A673 (cell line): ENCODE measurements around the gene ITPRIPL2. TPM values are rescaled to one million over a fixed set of nuclear protein-coding genes. Genes with fewer than 3 reads are reported as not detected.

ENCODE experiments used
- BruUV-seq: library from RNA; stranded (reverse); fragments of 400-500 nt; replicated peaks from 2 replicates; lab custom pipeline; 2021; lab: Mats Ljungman, UMichigan
- CTCF ChIA-PET: fragments of 300-600 bp; sonication (Branson Sonifier 250); formaldehyde crosslinking; loops from one replicate; lab custom pipeline; 2022; ENCODE audit warnings: antibody characterized with exemption; lab: Charles Lee
- POLR2A ChIA-PET: fragments of 300-600 bp; sonication (Branson Sonifier 250); formaldehyde crosslinking; loops from one replicate; lab custom pipeline; 2022; ENCODE audit warnings: antibody characterized with exemption; ENCODE audit not compliant: low non-redundant PET; lab: Charles Lee
- DNase-seq: peaks from one replicate; pipeline ENCODE4 v3.0.0-alpha.2; 2015; ENCODE audit warnings: low spot score
- H3K27ac ChIP-seq: fragments of 200-600 bp; sonication (generic); 2 replicates; pipeline ENCODE4 v1.5.1; 2016; ENCODE audit warnings: mixed run types, low read depth, mild to moderate bottlenecking, mixed read lengths, antibody characterized with exemption, low read length; ENCODE audit not compliant: poor library complexity, severe bottlenecking
- H3K27me3 ChIP-seq: fragments of 200-600 bp; sonication (generic); replicated peaks from 2 replicates; pipeline ENCODE4 v1.6.1; 2017; ENCODE audit warnings: mixed run types, low read depth, mild to moderate bottlenecking, mixed read lengths, antibody characterized with exemption, low read length; ENCODE audit not compliant: insufficient read depth, poor library complexity
- H3K36me3 ChIP-seq: fragments of 200-600 bp; sonication (generic); 2 replicates; pipeline ENCODE4 v1.6.1; 2016; ENCODE audit warnings: mixed run types, mild to moderate bottlenecking, mixed read lengths, antibody characterized with exemption, low read length; ENCODE audit not compliant: insufficient read depth, poor library complexity, severe bottlenecking
- H3K4me1 ChIP-seq: fragments of 200-600 bp; sonication (generic); 2 replicates; pipeline ENCODE4 v1.6.1; 2017; ENCODE audit warnings: mixed run types, mild to moderate bottlenecking, mixed read lengths, antibody characterized with exemption, low read length; ENCODE audit not compliant: insufficient read depth, poor library complexity, severe bottlenecking
- H3K4me3 ChIP-seq: fragments of 200-600 bp; sonication (generic); 2 replicates; pipeline ENCODE4 v1.5.1; 2016; ENCODE audit warnings: low read depth, mixed run types, mild to moderate bottlenecking, mixed read lengths, low read length; ENCODE audit not compliant: poor library complexity, severe bottlenecking
- H3K9me3 ChIP-seq: fragments of 200-600 bp; sonication (generic); 2 replicates; pipeline ENCODE4 v1.6.1; 2016; ENCODE audit warnings: mixed run types, low read depth, mild to moderate bottlenecking, mixed read lengths, antibody characterized with exemption, low read length; ENCODE audit not compliant: poor library complexity, severe bottlenecking
- CTCF ChIP-seq: fragments of 300-800, 200-600 bp; sonication (generic); conservative IDR thresholded peaks from 2 replicates; pipeline ENCODE4 v1.5.1; 2017; ENCODE audit warnings: low read depth, mild to moderate bottlenecking, antibody characterized with exemption, low read length, moderate library complexity, mixed read lengths
- EZH2 ChIP-seq: fragments of 200-600 bp; sonication (generic); IDR thresholded peaks from 2 replicates; pipeline ENCODE4 v1.6.1; 2017; ENCODE audit warnings: borderline replicate concordance, low read depth, mild to moderate bottlenecking, mixed read lengths, antibody characterized with exemption, low read length; ENCODE audit not compliant: poor library complexity, severe bottlenecking
- intact Hi-C: fragments of 100-400 bp; cut with micrococcal nuclease; formaldehyde crosslinking; loops from one replicate; pipeline ENCODE4 v1.10.0; 2022; ENCODE audit not compliant: unreplicated experiment
- total RNA-seq: library from RNA; stranded (reverse); gene quantifications from 2 replicates; pipeline ENCODE4 v1.2.3, GENCODE V29; 2021

The ITPRIPL2 gene
- total RNA-seq, 1 experiment from 2014 or later, result 20.2 TPM

DNA sequence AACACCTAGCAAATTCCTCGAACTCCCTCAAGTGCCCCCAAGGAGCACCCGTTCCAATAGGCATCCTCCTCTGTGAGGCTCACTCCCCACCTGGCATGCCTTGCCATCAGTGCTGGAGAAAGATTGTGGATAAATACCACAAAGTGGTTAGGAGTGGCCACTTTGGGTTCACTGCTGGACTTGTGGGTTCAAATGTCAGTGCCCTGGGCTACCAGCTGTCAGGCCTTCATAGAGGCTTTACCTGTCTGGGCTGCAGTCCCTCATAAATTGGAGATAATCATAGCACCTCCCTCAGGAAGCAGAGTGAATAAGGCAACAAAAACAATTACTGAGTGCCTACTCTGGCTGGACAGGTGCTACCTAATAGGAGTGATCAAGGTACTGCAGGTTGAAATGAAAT, 52.7 kb downstream of the ITPRIPL2 start:
- TF ChIP-seq EZH2 (no peak), CTCF (no peak)
- POLR2A ChIA-PET, result no interaction called here
- peaks cover 31% of the 10 kb centered on the region for H3K27me3 ChIP-seq
- CTCF ChIA-PET, result interaction anchor here (1.6 kb wide), 1 partner anchor 36 kb away, joined by 3 read pairs; no protein-coding TSS in a partner anchor
- H3K27ac ChIP-seq, result no peak overlapping the region
- no peak overlapping the region for H3K4me3 ChIP-seq
- no peak for DNase-seq
- no peaks in the 10 kb centered on the region for H3K9me3 ChIP-seq
- H3K36me3 ChIP-seq, result no peaks in the 10 kb centered on the region
- intact Hi-C loops, result no loop called here
- H3K4me1 ChIP-seq, result no peaks in the 10 kb centered on the region
- BruUV-seq, result no TSS peak

DNA sequence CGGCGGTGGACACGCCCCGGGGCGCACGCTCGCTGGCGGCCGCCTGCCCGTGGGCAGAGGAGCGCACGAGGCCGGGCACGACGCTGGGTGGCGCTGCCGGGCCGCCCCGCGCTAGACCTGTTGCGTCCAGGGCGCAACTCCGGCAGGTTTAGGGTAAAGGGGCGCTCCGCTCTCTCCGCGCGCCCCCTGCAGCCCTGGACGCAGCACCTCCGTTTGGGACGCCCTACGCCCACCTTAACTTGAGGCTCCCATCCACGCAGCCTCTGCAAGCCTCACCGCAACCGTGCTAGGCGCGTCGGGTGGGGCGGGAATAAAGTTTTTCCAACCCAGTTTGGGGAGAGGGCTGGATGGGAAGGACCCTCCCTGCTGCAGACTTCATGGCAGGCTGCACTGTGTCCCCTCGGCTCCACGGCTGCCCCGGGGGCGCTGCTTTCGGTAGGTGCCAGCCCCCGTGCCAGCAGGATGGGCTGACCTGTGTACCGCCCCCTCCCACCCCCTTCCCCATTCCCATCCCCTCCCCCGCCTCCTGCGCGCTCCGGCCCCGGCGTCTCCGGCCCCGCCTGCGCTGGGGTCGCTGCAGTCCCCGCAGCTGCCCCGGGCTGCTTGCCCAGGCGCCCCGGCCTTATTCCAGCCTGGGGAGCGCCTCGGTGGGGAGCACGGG, 54.1 kb downstream of the ITPRIPL2 start, which contains the start of gene SYT17:
Gene SYT17, plus strand, starts transcription at position 531 of the 661 bp plus-strand sequence. CDS start 407 bp downstream, outside the sequence.
- CTCF ChIA-PET, result interaction anchor here (1.6 kb wide), 1 partner anchor 37 kb away, joined by 3 read pairs; no protein-coding TSS in a partner anchor
- Histone ChIP-seq H3K4me1 (no peaks in the 10 kb centered on the region), H3K9me3 (no peaks in the 10 kb centered on the region), H3K27me3 (peaks cover 31% of the 10 kb centered on the region), H3K36me3 (no peaks in the 10 kb centered on the region), H3K4me3 (peak within 1 kb of the TSS; percentile 52), H3K27ac (no peak within 1 kb of the TSS)
- no TSS peak for BruUV-seq
- peak; percentile 80 for DNase-seq
- intact Hi-C loops, result no loop called here
- POLR2A ChIA-PET, result no interaction called here
- TF ChIP-seq CTCF (peak; percentile 68), EZH2 (no peak)

DNA sequence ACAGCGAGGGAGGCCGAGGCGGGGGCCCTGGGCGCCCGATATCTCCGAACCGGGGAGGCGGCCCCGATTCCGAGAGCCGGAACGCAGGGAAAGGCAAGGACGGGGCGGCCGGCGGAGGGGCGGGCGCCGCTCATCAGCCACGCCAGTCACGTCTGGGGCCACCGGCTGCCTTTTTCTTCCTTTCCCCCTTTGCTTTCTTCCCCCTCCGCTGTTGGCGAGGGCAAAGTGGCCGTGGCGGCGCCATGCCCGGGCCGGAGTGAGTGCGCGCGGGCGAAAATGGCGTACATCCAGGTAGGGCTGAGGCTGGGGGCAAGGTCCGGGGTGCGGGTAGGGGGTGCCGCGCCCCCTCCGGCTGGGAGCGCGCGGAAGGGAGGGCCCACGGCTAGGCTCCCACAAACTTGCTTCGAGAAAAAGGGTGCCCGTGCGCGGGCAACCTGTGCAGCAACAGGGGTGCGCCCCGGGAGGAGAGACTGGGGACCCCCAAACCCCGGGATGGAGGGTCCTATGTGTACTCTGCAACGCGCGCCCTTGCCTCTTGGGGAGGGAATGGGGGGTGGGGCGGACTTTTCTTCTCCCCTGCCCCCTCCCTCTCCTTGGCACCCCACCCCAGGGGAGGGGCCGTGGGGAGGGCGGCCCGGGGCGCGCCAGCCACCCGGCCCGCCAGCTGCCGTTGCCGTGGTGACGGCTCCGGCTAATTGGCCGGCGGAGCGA, 54.8 kb downstream of the ITPRIPL2 start:
- no peaks in the 10 kb centered on the region for H3K4me1 ChIP-seq
- ChIA-PET POLR2A (no interaction called here), CTCF (no interaction called here)
- TF ChIP-seq CTCF (no peak), EZH2 (peak; percentile 65)
- H3K27me3 ChIP-seq, result peaks cover 31% of the 10 kb centered on the region
- no peaks in the 10 kb centered on the region for H3K36me3 ChIP-seq
- H3K27ac ChIP-seq, result no peak overlapping the region
- no peaks in the 10 kb centered on the region for H3K9me3 ChIP-seq
- BruUV-seq, result no TSS peak
- H3K4me3 ChIP-seq, result peak overlapping the region; percentile 52
- no peak for DNase-seq
- intact Hi-C loops, result no loop called here
